Activated CD8-positive, alpha-beta memory T cell treated with anti-CD3 and anti-CD28 coated beads for 1 hour (primary cell): ENCODE measurements around the gene LRP1B.
"Not testable (repeated sequence)": the region's sequence is repeated elsewhere in the genome, so short reads cannot be mapped to it uniquely, and the experiment has no call there.

Experiments
- DNase-seq, 2 donors: peaks; one replicate each; pipeline ENCODE4 v3.0.0-alpha.2; 2020; ENCODE audit warnings: low read depth in 1 of 2; ENCODE audit errors: extremely low read depth in 1 of 2

Gene LRP1B

DNA sequence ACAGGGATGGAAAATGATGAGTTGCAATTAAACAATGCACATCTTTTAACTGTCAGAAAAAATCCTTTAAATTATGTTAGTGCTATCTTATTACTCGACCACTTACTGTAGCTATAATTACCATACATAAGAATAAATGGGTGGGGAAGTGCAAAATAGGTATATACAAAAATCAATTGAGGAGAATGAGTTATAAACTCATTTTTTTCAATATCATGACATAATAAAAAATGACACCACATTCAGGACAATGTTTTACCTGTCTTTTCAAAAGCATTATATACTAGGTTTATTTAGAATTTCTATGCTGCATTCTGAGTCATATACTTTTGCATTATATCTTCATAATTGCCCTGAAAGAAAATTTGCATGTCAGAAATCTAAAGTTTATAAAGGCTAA, 1533.6 kb downstream of the LRP1B start:
- DNase-seq: no peak

DNA sequence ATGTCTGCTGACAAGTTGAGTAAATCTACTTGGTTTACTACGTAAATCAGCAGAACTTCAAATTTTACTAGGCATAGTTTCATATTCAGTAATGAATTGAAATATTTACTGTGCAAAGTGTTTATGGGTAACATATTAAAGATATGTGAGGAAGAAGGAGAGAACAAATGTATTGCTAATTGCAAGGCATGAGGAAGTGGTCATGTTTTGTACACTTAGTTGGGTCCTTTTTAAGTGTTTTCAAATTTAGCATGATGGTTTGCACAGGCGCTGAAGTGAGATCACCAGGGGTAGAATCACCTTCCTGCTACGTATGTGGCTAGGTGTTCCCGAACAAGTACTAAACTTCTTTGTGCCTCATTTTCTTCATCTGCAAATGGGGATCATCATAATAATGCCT, 1534.4 kb downstream of the LRP1B start:
- no peak for DNase-seq

DNA sequence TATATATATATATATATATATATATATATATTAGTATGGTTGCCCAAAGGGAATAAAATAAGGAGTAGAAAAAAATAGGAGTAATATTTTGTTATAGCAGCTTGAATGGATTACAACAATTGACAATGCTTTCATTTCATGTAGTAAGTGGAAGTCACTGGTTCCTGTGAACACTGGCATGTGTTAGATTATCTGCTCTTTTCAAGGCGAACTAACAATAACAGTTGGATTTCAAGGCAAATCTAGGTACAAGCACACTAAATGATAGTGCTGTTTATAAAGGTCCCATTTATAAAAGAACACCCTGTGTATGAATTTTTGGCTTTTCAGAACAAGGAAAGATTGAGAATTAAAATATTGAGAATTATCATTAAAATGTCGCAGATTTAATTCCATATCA, 1535.7 kb downstream of the LRP1B start:
- no peak for DNase-seq

DNA sequence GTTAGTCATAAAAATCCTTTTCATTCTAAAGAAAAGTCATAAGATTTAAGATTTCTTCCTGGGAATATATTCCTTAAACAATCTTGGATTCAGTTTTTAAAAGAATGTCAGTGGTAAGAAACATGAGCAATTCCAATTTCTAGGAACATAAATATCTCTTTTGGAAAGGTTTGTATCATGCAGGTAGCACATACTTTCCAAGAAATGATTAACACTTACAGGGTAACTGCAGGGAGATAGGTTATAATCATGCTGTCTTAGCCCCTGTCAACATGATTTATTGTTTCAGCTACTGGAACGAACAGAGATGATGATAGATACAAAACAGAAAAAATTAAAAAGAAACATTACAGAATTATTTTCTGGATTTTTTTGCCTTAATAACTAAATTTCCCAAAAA, 1537.7 kb downstream of the LRP1B start:
- no peak for DNase-seq

DNA sequence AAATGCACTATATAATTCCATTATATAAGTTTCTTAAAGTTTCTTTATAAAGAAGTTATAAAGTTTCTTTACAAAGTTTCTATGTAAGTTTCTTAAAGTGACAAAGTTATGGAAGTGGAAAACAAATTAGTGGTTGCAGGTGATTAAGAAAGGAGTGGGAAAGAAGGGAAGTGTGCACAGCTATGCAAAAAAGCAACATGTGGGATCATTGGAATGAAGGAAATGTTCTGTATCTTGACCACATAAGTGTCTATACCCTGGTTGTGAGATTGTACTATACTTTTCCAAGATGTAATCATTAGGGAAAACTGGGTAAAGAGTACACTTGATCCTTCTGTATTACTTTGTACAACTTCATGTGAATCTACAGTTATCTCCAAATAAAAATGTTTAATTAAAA, 1541.1 kb downstream of the LRP1B start:
- no peak for DNase-seq

DNA sequence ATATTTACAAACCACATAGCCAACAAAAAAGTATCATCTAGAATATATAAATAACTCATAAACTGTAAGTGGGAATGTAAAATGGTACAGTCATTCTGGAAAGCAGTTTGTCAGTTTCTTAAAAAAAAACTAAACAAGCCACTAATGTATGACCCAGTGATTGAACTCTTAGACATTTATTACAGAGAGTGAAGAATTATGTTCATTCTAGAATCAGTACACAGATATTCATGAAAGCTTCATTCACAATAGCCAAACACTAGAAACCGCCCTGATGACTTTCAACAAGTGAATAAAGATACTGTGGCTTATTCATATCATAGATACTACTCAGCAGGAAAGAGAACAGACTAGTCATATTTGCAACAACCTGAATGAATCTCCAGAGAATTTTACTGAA, 1541.5 kb downstream of the LRP1B start:
- DNase-seq: no peak

DNA sequence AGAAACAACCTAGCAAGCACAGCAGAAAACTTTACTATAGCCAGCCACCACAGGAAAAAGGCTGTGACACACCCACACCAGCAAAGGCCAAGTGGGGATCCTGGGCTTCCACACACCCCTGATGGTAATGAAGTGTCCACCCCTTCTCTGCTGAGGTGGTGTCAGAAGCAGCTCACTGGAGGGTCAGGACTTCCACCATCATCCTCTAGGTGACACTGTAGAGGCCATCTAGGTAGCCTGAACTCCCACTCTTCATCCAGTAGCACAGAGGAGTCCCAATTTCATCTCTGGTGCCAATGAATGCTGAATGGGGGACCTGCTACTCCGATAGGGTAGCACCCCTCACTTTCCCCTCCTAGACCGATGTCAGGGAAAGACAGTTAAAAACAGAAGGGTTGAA, 1544.4 kb downstream of the LRP1B start:
- no peak for DNase-seq

DNA sequence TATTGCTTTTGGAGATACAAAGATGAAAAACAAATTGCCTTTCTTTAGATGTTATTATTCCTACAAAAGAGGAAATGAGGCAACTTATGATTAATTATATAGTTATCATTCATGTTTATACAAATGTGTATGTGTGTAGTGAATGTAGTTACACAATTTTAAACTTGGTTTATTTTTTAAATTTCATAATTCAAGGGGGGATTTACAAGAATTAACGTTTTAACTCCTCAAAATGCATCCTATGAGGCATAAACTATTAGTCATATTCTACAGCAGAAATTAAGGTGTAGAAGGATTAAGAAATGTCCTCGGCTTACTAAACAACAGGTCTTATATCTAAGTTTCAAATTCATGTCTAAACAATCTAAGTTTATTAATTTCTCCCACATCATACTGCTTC, 1545.8 kb downstream of the LRP1B start:
- no peak for DNase-seq

DNA sequence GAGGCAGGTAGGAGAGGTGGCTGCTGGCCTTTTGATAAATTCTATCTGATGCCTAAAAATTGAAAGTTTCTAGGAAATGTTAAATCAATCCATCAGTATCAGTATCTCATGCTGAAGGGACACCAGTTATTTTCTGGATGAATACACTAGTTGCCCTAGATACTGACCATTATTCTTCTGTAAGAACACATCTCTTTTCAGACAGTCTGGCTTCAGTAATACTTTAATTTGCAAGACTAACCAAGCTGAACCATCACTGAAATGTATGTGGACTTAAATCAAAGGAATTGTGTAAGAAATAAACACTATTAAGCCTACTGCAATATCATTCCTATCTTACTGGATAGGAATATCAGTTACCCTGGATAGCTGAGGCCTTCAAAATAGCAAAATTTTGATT, 1546.3 kb downstream of the LRP1B start:
- DNase-seq: no peak

DNA sequence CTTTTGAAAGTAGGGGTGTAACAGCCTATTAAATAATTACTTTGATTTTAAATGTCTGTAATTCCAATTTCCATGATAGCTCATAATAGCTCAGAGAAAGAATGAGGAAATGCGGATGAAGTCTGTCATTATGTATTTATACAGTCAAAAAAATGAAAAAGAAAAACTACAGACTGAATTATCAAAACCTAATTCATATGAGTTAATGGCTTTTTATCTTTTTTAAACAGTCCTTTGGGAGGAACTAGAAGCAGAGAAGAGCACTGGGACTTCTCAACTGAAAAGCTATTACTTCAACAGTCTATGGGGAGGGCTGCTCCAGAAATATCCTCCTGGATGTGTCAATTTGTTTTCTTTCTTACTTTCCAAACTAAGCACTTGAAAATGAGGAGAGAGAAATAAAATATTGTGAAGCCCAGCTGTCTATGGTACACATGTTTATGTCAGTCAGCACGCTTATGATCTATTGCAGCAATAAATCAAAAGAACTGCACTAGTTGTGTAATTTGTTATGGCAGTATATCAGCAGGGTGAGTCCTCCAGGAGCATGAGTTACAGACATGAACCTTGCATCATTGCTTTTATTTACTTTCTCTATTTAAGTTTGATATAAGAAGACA, 1550.2 kb downstream of the LRP1B start:
- DNase-seq: no peak

DNA sequence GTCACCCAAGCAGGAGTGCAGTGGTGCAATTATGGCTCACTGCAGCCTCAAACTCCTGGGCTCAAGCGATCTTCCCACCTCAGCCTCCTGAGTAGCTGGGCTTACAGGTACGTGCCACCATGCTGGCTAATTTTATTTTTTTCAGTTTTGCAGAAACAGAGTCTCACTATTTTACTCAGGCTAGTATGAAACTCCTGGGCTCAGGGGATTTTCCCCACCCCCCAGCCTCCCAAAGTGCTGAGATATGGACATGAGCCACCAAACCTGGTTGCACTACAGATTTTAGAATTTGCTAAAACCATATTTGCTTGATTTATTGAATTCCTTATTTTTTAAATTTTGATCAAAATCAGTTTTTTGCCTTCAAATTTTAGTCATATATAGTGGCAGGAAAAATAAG, 1553.4 kb downstream of the LRP1B start:
- DNase-seq: no peak

DNA sequence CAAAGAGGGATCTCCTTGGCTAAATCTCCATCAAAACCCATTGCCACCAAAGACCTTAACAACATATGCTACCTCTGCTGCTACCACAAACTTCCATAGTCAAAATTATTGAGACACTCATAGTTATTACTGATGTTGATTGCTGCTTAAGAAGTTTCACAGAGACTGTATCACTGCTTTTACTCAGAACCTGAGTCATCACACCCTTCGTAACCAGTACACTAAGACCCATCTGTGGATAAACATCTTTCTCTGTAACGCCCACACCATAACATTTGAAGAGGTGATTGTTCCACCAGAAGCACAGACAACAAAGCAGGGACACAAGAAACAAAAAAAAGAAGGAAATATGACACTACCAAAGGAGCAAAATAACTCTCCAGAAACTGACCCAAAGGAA, 1563.1 kb downstream of the LRP1B start:
- DNase-seq: no peak

DNA sequence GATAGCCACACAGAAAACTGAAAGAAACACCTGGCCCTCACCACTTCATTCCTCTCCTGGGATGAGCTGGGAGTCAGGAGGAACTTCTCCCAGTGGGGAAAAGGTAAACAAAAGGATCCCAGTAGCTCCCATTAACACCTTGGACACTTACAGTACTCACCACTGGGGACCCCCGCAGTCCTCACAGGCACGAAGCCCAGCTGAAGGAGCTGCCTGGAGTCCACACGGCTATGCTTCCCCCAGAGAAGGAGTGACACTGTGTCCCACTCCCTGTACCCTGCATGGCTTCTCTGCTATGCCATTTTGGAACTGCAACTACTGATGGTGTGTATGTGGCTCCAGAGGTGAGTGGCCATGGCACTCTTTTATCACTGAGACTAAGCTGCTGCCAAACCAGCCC, 1565.1 kb downstream of the LRP1B start:
- DNase-seq: no peak

DNA sequence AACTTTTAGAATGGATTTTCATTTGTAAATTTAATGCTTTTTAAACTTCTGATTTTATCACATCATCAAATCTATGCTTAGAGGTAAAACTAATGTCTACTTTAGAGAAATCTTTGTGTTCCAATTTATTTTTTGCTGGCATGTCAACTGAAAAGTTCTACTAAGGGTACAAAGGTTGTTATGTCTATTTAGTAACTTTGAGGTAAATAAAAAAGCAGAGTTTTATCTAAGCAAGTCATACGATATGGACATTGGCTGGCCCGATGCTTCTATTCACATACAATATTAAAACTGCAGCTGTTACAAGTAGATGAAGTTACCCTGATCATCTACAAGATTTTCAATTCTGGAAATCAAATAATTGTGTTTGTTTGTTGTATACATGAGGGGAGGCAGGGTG, 1575.1 kb downstream of the LRP1B start:
- no peak for DNase-seq

DNA sequence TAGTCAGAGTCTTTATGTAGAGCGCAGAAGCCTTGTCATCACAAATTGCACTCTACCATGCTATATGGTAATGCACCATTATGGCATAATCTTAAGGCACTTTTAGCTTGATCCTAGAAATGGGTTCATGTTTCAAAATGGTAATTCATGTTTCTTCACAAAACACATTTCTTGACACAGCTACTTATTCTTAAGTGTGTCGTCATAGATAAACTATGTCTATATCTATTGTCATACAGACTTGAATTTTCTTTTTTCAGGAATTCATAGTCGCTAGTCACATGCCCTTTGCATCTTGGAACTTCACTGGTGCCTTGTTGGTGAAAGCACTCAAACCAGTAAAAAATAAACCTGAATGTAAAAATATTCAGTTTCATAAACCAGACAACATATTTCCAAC, 1578.2 kb downstream of the LRP1B start:
- no peak for DNase-seq

DNA sequence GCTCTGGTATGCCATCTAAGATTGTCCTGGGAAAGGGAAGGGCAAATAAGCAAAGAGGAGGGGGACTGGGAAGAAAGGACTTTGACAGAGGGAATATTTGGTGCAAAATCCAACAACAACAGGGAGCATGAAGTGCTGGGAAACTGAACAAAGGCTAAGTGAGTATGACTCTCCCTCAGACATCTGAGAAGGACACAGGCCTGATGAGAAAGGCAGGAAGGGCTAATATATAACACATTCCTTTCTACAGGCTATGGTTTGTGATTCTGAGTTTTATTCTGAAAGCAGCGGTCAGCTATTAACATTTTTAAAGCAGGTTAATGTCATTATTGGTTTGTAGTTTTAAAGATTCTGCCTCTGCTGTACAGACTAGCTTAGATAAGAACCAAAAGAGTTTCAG, 1579.5 kb downstream of the LRP1B start:
- DNase-seq: no peak

DNA sequence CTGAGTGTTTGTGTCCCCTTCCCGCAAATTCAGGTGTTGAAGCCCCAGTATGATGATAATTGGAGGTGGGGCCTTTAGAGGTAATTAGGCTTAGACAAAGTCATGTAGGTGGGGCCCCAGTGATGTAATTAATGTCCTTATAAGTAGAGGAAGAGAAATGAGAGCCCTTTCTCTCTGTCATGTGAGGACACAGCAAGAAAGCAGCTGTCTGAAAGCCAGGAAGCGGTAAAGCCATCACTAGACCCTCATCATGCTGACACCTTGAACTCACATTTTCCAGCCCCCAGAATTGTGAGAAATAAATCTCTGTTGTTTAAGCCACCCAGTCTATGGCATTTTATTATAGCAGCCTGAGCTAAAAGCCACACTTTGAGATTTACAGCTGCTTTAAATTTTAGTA, 1580.0 kb downstream of the LRP1B start:
- DNase-seq: no peak

DNA sequence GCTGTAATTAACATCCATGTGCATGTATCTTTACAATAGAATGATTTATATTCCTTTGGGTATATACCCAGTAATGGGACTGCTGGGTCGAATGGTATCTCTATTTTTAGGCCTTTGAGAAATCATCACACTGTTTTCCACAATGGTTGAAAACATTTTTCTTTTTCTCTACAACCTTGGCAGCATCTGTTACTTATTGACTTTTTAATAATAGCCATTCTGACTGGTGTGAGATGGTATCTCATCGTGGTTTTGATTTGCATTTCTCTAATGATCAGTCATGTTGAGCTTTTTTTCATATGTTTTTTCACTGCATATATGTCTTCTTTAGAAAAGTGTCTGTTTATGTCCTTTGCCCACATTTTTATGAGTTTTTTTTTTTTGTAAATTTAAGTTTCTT, 1586.0 kb downstream of the LRP1B start:
- not testable (repeated sequence) for DNase-seq

DNA sequence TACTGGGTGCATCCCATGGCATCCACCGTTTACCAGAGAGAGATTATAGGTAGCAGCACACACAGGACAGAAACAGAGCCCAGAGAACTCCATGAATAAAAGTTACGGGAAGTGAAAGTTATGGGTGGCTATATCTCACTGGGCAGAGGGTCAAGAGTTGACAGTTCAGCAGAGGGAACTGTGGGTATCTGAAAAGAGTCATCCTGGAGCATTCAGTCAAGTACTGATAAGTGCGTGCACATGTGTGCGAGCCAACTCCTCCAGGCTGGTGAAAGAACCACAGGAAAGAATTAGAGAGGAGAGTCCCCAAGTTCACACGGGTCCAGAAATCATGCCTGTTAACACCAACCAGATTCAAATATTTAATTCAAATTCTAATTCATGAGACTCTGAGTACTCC, 1588.2 kb downstream of the LRP1B start:
- no peak for DNase-seq

DNA sequence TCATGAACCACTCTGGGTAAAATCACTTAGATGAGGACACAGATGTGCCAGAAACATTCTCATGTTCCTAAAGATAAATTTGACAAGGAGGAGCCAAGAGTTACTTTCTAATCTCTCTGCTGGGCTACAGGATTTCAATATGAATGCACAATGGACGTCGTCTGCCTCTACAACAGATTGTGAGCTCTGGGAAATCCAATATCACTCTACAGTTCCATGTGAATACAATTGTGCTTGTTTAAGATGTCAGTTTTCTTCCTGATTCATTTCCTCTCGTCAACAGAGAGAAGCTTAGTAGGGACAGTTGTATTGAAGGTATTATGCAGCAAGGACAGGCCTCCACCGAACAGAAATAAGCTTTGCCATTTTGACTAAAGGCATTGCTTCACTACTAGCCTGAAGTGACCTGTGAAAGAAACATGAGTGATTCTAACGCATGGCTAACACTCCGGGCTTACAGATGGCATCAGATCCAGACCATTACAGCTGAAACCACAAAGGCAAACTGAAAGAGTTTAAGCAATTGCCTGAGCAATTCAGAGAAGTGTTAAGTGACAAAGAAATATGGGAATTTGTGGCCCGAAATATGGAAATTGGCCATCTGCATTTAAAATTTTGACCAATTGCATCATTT, 1591.5 kb downstream of the LRP1B start:
- no peak for DNase-seq

DNA sequence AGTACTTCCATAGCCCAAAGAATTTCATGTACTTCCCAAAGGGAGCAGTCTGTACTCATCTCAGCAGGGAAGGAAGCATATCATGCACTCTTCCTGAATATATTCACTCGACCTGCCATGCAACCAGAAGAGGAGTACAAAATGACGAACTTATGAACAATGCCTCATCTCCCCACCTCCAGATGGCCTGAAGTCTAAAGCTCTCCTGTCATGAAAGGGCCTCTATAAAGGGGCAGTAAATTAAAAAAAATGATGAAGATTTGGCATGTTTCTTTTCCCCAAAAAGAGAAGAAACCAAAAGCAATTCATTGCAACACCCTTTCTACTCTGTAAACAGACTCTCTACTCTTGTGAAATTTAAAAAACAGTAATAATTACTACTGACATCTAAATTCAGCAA, 1601.1 kb downstream of the LRP1B start:
- no peak for DNase-seq

DNA sequence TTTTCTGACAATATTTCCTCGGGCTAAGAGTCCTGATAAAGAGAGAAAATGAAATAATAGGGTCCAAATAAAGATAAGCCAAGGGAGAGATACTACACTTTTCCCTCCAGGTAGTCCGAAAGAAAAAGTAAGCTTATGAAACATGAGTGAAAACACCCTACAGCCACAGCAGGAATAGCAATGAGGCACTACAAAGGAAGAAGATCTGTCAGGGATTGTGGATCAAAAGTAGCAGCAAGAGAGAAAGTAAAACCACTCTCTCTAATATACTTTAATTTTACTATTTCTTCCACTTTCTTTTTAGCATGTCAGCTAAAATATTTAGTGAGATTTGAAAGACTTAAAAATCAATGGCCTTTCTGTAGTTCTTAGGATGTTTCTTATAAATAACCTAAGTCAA, 1601.8 kb downstream of the LRP1B start:
- no peak for DNase-seq

DNA sequence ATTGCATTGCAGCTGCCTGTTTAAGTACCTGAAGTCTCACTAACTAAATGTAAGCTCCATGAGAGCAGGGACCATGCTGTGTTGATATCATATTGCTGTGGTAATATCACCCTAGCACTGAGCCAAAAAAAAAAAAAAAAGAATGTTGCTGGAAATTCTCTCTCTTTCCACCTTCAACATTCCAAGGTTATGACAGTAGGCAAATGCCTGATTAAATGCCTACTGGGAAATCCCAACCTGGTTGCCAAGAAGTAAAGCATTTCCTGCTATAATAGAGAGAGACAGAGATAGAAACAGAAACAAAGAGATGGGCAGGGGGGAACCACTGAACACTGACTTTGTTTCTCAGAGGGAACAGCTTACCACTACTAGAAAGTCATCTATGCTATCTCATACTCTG, 1604.2 kb downstream of the LRP1B start:
- no peak for DNase-seq
